Osteocyte (in vitro differentiated cells): ENCODE measurements around the gene TXNRD2. TPM values are rescaled to one million over a fixed set of nuclear protein-coding genes. Genes with fewer than 3 reads are reported as not detected.

ENCODE experiments used
- DNase-seq: peaks from one replicate; pipeline ENCODE4 v3.0.0; 2021; ENCODE audit warnings: mixed read lengths; ENCODE audit not compliant: unreplicated experiment; ENCODE audit errors: extremely low spot score
- H3K27ac Mint-ChIP-seq: one replicate; pipeline ENCODE4 v1.8.0; 2021; ENCODE audit warnings: mild to moderate bottlenecking, mixed read lengths; ENCODE audit not compliant: unreplicated experiment
- H3K27me3 Mint-ChIP-seq: one replicate; pipeline ENCODE4 v1.8.0; 2021; ENCODE audit warnings: mixed read lengths; ENCODE audit not compliant: unreplicated experiment
- H3K36me3 Mint-ChIP-seq: one replicate; pipeline ENCODE4 v1.8.0; 2021; ENCODE audit warnings: mixed read lengths; ENCODE audit not compliant: unreplicated experiment
- H3K4me1 Mint-ChIP-seq: one replicate; pipeline ENCODE4 v1.8.0; 2021; ENCODE audit warnings: mixed read lengths; ENCODE audit not compliant: unreplicated experiment
- H3K4me3 Mint-ChIP-seq: one replicate; pipeline ENCODE4 v1.8.0; 2021; ENCODE audit warnings: mild to moderate bottlenecking, moderate library complexity, mixed read lengths; ENCODE audit not compliant: unreplicated experiment
- H3K9me3 Mint-ChIP-seq: one replicate; pipeline ENCODE4 v1.8.0; 2021; ENCODE audit warnings: mixed read lengths; ENCODE audit not compliant: unreplicated experiment
- CTCF ChIP-seq: fragments of 200-600 bp; sonication (generic); IDR thresholded peaks from 2 replicates; pipeline ENCODE4 v1.5.0; 2021; ENCODE audit warnings: antibody characterized with exemption, mild to moderate bottlenecking, moderate library complexity
- total RNA-seq: library from RNA; stranded (reverse); gene quantifications from 2 replicates; pipeline ENCODE4 v1.2.1, GENCODE V29; 2021

The TXNRD2 gene
- total RNA-seq, 1 donor from 2014 or later: 12.6 TPM

GRCh38 chr22:19879643-19879991 is 62.0 kb downstream of the TXNRD2 start:
- Mint-ChIP-seq H3K27me3 (no peaks in the 10 kb centered on the region), H3K27ac (peak overlapping the region; percentile 94), H3K36me3 (no peaks in the 10 kb centered on the region), H3K4me3 (no peak overlapping the region), H3K9me3 (no peaks in the 10 kb centered on the region), H3K4me1 (peaks cover 72% of the 10 kb centered on the region)
- DNase-seq: no peak
- TF ChIP-seq CTCF: no peak

GRCh38 chr22:19879246-19879570 is 62.4 kb downstream of the TXNRD2 start:
- H3K27ac Mint-ChIP-seq: peak overlapping the region; percentile 82
- peaks cover 76% of the 10 kb centered on the region for H3K4me1 Mint-ChIP-seq
- no peaks in the 10 kb centered on the region for H3K9me3 Mint-ChIP-seq
- no peaks in the 10 kb centered on the region for H3K36me3 Mint-ChIP-seq
- peak overlapping the region; percentile 27 for H3K4me3 Mint-ChIP-seq
- TF ChIP-seq CTCF: no peak
- no peak for DNase-seq
- no peaks in the 10 kb centered on the region for H3K27me3 Mint-ChIP-seq

DNA sequence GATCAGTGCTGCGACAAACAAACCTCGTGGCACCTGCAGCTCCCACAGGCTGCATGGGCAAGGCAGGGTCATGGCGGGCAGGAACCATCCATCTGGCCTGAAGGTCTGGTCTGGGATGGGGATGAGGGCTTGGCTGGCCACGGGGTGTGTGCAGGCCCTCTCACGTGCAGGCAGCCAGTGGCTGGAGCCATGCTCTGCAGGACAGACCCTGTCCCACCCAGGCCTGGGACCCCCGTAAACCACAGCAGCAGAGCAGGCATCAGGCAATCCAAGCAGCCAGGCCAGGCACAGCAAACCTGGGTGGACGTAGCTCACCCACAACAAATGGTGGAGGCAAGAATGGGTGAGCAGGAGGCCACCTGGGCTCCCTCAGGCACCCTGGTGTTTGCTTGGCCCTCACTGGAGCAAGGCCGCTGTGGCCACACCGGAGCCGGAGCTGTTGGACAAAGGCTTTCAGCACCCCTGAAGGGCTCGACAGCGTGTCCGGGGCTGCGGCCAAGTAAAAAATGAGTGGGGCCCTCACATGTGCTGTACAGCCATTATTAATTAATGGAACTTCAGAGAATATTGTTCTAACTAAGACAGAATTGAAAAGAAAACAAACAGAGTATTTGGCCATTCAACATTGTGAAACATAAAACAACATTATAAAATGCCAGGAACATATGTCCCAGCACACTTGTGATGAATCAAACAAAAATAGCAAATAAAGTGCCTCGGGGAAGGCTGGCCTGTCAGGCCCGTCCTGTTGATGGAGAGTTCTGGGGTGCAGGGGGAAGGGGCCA is 63.0 kb downstream of the TXNRD2 start:
- Mint-ChIP-seq H3K27ac (peak overlapping the region; percentile 82), H3K36me3 (no peaks in the 10 kb centered on the region), H3K4me3 (peak overlapping the region; percentile 27), H3K4me1 (peaks cover 79% of the 10 kb centered on the region), H3K27me3 (no peaks in the 10 kb centered on the region), H3K9me3 (no peaks in the 10 kb centered on the region)
- DNase-seq: no peak
- TF ChIP-seq CTCF: no peak

DNA sequence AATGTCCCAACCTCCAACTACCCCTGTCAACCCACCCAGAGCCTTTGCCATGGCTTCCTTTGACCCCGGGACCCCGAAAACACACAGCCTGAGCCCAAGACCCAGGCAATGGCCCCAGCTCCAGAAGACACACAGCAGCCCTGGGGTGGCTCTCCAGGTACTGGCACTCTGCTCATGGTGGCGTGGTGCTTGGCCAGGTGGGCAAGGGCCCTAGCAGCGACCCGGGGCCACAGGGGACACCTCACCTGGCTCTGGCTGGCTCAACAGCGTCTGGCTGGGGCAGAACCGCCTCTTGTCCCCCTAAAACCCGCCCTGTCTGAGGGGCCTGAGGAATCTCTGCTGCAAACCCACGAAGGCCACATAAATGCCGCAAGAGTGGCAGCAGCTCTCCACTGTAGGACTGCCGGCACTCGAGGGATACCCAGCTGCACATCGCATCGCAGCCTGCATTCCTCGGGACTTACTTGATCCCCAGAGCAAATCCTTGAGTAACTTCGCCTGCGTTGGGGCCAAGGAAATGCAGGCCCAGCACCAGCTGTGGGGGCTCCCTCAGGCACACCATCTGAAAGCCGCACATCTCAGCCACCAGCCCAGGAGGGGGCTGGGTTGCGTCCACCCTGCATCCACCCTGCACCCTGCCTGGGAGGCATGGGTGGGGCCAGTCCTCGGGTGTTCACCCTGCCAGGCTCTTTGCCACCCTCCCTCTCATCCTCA is 63.8 kb downstream of the TXNRD2 start:
- Mint-ChIP-seq H3K27me3 (no peaks in the 10 kb centered on the region), H3K4me1 (peaks cover 75% of the 10 kb centered on the region), H3K4me3 (no peak overlapping the region), H3K36me3 (no peaks in the 10 kb centered on the region), H3K9me3 (no peaks in the 10 kb centered on the region), H3K27ac (peak overlapping the region; percentile 82)
- TF ChIP-seq CTCF: no peak
- DNase-seq: no peak

DNA sequence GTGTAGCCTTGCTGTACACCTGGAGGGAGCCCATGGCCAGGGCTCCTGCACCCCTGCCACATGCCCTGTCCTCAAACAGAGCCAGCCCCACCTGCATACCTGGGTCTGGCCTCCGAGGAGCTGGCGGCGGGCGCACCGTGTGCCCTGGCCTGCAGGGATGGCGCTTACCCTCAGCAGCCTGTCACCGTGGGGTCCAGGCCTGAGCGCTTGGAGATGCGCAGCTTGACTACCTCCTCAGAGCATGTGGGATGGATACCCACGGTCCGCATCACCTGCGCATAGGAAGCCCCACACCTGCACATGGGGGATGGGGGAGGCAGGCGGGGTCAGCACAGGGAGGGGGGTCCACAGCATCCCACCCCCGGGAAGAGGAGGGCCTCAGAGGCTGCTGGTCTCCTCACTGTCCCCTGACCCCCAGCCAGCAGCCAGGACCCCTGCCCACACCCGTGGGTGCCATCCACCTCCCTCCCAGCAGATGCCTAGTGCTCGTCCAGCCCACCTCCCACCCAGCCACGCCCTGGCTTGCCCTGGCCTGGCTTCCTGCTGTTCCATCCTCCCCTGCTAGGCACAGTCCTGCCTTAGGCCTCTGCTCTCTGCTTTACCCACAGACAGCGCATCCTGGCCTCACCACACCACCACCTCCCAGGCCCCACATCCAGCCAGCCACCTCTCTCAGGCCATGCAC is 64.5 kb downstream of the TXNRD2 start:
- DNase-seq: no peak
- H3K4me1 Mint-ChIP-seq: peaks cover 68% of the 10 kb centered on the region
- no peaks in the 10 kb centered on the region for H3K36me3 Mint-ChIP-seq
- no peaks in the 10 kb centered on the region for H3K27me3 Mint-ChIP-seq
- no peaks in the 10 kb centered on the region for H3K9me3 Mint-ChIP-seq
- no peak overlapping the region for H3K4me3 Mint-ChIP-seq
- TF ChIP-seq CTCF: no peak
- peak overlapping the region; percentile 82 for H3K27ac Mint-ChIP-seq
